Panc1 (cell line): ENCODE data around the gene NOXA1. TPM values are rescaled to one million over a fixed set of nuclear protein-coding genes. Genes with fewer than 3 reads are reported as not detected.

ENCODE experiments used
- ATAC-seq: fragments of 200-7000 bp; cut with Tn5 transposase; 2 replicates; pipeline ENCODE4 v1.9.1; 2020; ENCODE audit warnings: mild to moderate bottlenecking, moderate library complexity
- BruUV-seq: library from RNA; stranded (reverse); fragments of 400-500 nt; replicated peaks from 2 replicates; lab custom pipeline; 2021; lab: Mats Ljungman, UMichigan
- CTCF ChIA-PET: fragments of 300-600 bp; sonication (Branson Sonifier 250); formaldehyde crosslinking; loops from one replicate; lab custom pipeline; 2022; ENCODE audit warnings: antibody characterized with exemption; lab: Charles Lee
- POLR2A ChIA-PET: fragments of 300-600 bp; sonication (Branson Sonifier 250); formaldehyde crosslinking; loops from one replicate; lab custom pipeline; 2022; ENCODE audit warnings: antibody characterized with exemption; lab: Charles Lee
- DNase-seq: peaks from one replicate; pipeline ENCODE4 v3.0.0-alpha.2; 2010; ENCODE audit warnings: low read depth, low spot score
- H3K27ac ChIP-seq: 2 replicates; pipeline ENCODE4 v1.5.1; 2011; ENCODE audit warnings: mild to moderate bottlenecking, low read length, inconsistent platforms
- H3K27me3 ChIP-seq: fragments of 200-500 bp; sonication (Bioruptor generic); 2 replicates; pipeline ENCODE4 v1.6.0; 2014; ENCODE audit warnings: low read length, inconsistent platforms; ENCODE audit not compliant: control insufficient read depth, insufficient read depth
- H3K36me3 ChIP-seq: fragments of 200-500 bp; sonication (Bioruptor generic); 2 replicates; pipeline ENCODE4 v1.5.1; 2014; ENCODE audit warnings: inconsistent platforms, mild to moderate bottlenecking, low read length, moderate library complexity; ENCODE audit not compliant: control insufficient read depth, insufficient read depth
- H3K4me1 ChIP-seq: 2 replicates; pipeline ENCODE4 v1.5.1; 2011; ENCODE audit warnings: inconsistent platforms, mild to moderate bottlenecking, low read length, moderate library complexity; ENCODE audit not compliant: control insufficient read depth, insufficient read depth
- H3K4me3 ChIP-seq, 2 experiments: 2 replicates each; pipeline ENCODE4 v1.5.1; 2011 to 2012; ENCODE audit warnings: low read depth in 2 of 2, low read length in 2 of 2, mild to moderate bottlenecking in 2 of 2, inconsistent platforms in 1 of 2, moderate library complexity in 1 of 2
- H3K9me3 ChIP-seq: fragments of 200-500 bp; sonication (Bioruptor generic); 2 replicates; pipeline ENCODE4 v1.5.1; 2014; ENCODE audit warnings: low read depth, mild to moderate bottlenecking, inconsistent platforms, low read length, moderate library complexity; ENCODE audit not compliant: control insufficient read depth, insufficient read depth
- POLR2AphosphoS5 ChIP-seq: IDR thresholded peaks from 2 replicates; pipeline ENCODE4 v1.6.1; 2012; ENCODE audit warnings: mild to moderate bottlenecking, low read depth, low read length, moderate library complexity
- REST ChIP-seq, 2 experiments: IDR thresholded peaks; 2 replicates each; pipeline ENCODE4 v1.6.1; 2011 to 2012; ENCODE audit warnings: low read depth in 2 of 2, control low read depth in 1 of 2, low read length in 1 of 2, mild to moderate bottlenecking in 1 of 2, moderate library complexity in 1 of 2; ENCODE audit not compliant: insufficient read depth in 1 of 2
- SIN3A ChIP-seq: IDR thresholded peaks from 2 replicates; pipeline ENCODE4 v1.6.1; 2012; ENCODE audit warnings: low read depth, mild to moderate bottlenecking, low read length, moderate library complexity, borderline replicate concordance; ENCODE audit not compliant: insufficient read depth
- TCF7L2 ChIP-seq: IDR thresholded peaks from 2 replicates; pipeline ENCODE4 v1.6.1; 2011; ENCODE audit warnings: mild to moderate bottlenecking, low read depth, low read length, inconsistent platforms
- in situ Hi-C: cut with HindIII; loops from 2 replicates; pipeline ENCODE4 v1.10.0; 2016; ENCODE audit warnings: low sequenced_read_pairs, low pct_unique_long_range_greater_than_20kb
- intact Hi-C: fragments of 100-400 bp; cut with micrococcal nuclease; formaldehyde crosslinking; loops from one replicate; pipeline ENCODE4 v1.10.0; 2022; ENCODE audit not compliant: unreplicated experiment
- total RNA-seq: library from RNA; stranded (reverse); gene quantifications from one replicate; pipeline ENCODE4 v1.2.1, GENCODE V29; 2021; ENCODE audit not compliant: unreplicated experiment
- TF ChIP-seq, protein P1 (sequence below): fragments of 450-650 bp; IDR thresholded peaks from 2 replicates; pipeline ENCODE4 v1.5.1; 2017; ENCODE audit warnings: mild to moderate bottlenecking

The NOXA1 gene
- total RNA-seq, 1 experiment from 2014 or later: 3.7 TPM

DNA sequence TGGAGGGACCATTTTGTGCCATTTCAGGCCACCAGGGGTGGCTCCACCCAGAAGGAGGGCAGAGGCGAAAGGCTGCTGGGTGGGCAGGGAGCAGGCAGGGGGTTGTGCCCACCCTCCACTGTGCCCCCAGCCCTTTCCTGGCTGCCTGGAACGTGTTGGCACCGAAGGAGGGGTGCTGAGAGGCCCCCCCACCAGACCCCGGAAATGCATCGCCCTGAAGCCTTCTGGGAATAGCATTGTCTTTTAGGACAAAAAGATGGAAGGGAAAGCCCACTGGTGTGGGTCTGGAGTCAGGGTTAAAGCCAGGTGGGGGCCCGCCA lies 5.1 kb downstream of the NOXA1 start:
- no peak overlapping the region for H3K27ac ChIP-seq
- no peak for DNase-seq
- TF ChIP-seq REST (IDR thresholded peaks at IDR 0.05; ENCODE audit: insufficient read depth in 1 of 2, low read depth in 2 of 2, low read length in 1 of 2) (no peak), POLR2AphosphoS5 (no peak), TCF7L2 (no peak), SIN3A (no peak)
- TF ChIP-seq, protein P1, sequence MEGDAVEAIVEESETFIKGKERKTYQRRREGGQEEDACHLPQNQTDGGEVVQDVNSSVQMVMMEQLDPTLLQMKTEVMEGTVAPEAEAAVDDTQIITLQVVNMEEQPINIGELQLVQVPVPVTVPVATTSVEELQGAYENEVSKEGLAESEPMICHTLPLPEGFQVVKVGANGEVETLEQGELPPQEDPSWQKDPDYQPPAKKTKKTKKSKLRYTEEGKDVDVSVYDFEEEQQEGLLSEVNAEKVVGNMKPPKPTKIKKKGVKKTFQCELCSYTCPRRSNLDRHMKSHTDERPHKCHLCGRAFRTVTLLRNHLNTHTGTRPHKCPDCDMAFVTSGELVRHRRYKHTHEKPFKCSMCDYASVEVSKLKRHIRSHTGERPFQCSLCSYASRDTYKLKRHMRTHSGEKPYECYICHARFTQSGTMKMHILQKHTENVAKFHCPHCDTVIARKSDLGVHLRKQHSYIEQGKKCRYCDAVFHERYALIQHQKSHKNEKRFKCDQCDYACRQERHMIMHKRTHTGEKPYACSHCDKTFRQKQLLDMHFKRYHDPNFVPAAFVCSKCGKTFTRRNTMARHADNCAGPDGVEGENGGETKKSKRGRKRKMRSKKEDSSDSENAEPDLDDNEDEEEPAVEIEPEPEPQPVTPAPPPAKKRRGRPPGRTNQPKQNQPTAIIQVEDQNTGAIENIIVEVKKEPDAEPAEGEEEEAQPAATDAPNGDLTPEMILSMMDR: no peak; the same call in 1 of the 2 replicates
- H3K4me1 ChIP-seq: peaks cover 7% of the 10 kb centered on the region
- ATAC-seq: no peak
- no peak overlapping the region for H3K4me3 ChIP-seq
- intact Hi-C loops: loop anchor here (10.0 kb wide), 1 partner anchor 133 kb away; no protein-coding TSS in a partner anchor
- ChIA-PET POLR2A (no interaction called here), CTCF (no interaction called here)
- H3K9me3 ChIP-seq: no peaks in the 10 kb centered on the region
- BruUV-seq: no TSS peak
- in situ Hi-C loops: no loop called here
- H3K36me3 ChIP-seq: no peaks in the 10 kb centered on the region
- H3K27me3 ChIP-seq: no peaks in the 10 kb centered on the region

- TF ChIP-seq, protein P1: no peak
- no peak for TF ChIP-seq TCF7L2
- Histone ChIP-seq H3K4me1 (peaks cover 7% of the 10 kb centered on the region), H3K9me3 (no peaks in the 10 kb centered on the region), H3K27ac (no peak overlapping the region), H3K4me3 (no peak overlapping the region), H3K27me3 (no peaks in the 10 kb centered on the region), H3K36me3 (no peaks in the 10 kb centered on the region)
- intact Hi-C loops (loop anchor here (10.0 kb wide), 1 partner anchor 134 kb away; no protein-coding TSS in a partner anchor), in situ Hi-C loops (no loop called here)
- no TSS peak for BruUV-seq
- ATAC-seq: 0 out of 2 replicates have a peak, but pooled peaks have one; percentile 32
- CTCF ChIA-PET: no interaction called here
- DNase-seq: no peak
- POLR2A ChIA-PET: no interaction called here
These were observed 5.8 kb downstream of the NOXA1 start for GRCh38 chr9:137428841-137429545.
